ENCODE measurements around the gene TSPAN7.

Gene TSPAN7

DNA sequence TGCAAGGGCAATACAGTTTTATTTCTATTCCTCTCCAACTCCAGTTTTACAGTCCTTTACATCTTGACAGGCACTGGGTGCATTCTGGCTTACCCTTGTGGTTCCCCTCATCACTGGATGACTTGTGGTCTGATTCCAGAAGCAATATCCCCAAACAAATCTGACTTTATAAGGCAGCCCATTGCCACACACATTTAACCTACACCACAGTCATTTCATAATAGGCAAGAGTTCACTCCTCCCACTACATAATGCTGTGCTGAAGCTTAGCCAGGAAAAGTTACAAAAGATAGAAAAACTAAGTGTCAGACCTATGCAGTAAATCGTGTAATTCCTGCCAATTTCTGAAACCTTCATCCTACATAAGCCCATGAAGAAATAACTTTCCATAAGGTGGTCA lies 157.0 kb downstream of the TSPAN7 start:
- no peak overlapping the region for H3K9ac ChIP-seq
- no peaks in the 10 kb centered on the region for H3K36me3 ChIP-seq
- peaks cover 0 to 3% (median 0%) of the 10 kb centered on the region in 11 experiments; a peak in 2 of 22 replicates for H3K9me3 ChIP-seq (replicated peaks in 1 of 11)
- H3K4me1 ChIP-seq: no peaks in the 10 kb centered on the region
- no peak overlapping the region for H3K27ac ChIP-seq
- no peak for TF ChIP-seq Cebpa-rat (IDR thresholded peaks at IDR 0.05)
- no peak overlapping the region for H3K4me3 ChIP-seq
- H3K27me3 ChIP-seq: no peaks in the 10 kb centered on the region
- H3K4me2 ChIP-seq: no peak overlapping the region
- no peaks in the 10 kb centered on the region for H4K20me1 ChIP-seq

DNA sequence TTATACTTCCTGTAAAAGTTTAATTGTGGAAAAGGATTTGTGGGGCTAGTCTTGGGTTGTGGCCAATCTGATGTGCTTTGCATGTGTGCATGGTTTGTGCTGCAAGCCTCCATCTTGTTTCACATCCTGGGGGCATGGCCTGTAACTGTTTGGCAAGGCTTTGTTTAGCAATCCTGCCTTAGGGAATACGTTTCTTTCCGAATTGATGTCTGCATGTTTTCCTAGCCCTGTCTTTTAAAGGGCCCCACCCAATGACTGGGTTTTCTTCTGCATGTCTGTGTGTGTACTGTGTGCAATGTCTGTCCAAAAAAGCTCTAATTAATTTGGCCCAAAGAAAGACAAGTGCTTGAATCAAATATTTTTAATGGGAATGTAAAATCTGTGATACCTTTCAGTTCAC lies 165.3 kb downstream of the TSPAN7 start:
- TF ChIP-seq Cebpa-rat (IDR thresholded peaks at IDR 0.05): no peak
- no peaks in the 10 kb centered on the region for H4K20me1 ChIP-seq
- H3K27me3 ChIP-seq: no peaks in the 10 kb centered on the region
- H3K4me1 ChIP-seq: no peaks in the 10 kb centered on the region
- H3K36me3 ChIP-seq: no peaks in the 10 kb centered on the region
- H3K9ac ChIP-seq: no peak overlapping the region
- H3K4me2 ChIP-seq: no peak overlapping the region
- no peak overlapping the region for H3K4me3 ChIP-seq
- H3K27ac ChIP-seq: no peak overlapping the region
- H3K9me3 ChIP-seq (replicated peaks in 1 of 11): no peaks in the 10 kb centered on the region; a peak in 1 of 22 replicates

DNA sequence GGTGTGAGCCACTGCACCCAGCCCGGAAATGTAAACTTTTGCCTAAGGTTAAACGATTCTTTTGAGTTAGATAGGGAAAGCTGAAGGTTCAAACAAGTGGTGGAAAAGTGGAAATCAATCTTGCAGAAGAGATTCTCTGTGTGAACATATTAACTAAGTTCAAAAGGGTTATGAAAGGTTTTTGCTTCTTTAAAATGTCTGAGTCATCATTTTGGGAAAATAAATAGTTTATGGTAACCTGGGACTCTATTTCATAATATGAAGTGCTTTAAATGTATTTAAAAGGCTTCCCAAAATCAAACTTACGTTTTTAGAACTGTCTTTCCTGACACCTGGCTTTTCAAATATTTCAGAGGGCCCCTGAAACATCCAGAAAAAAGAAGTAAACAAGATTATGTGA lies 166.3 kb downstream of the TSPAN7 start:
- no peak overlapping the region for H3K4me3 ChIP-seq
- no peaks in the 10 kb centered on the region; a peak in 1 of 22 replicates for H3K9me3 ChIP-seq (replicated peaks in 1 of 11)
- no peaks in the 10 kb centered on the region for H3K36me3 ChIP-seq
- H3K4me2 ChIP-seq: no peak overlapping the region
- TF ChIP-seq Cebpa-rat (IDR thresholded peaks at IDR 0.05): no peak
- no peaks in the 10 kb centered on the region for H3K4me1 ChIP-seq
- no peak overlapping the region for H3K27ac ChIP-seq
- H3K27me3 ChIP-seq: no peaks in the 10 kb centered on the region
- H4K20me1 ChIP-seq: no peaks in the 10 kb centered on the region
- no peak overlapping the region for H3K9ac ChIP-seq

DNA sequence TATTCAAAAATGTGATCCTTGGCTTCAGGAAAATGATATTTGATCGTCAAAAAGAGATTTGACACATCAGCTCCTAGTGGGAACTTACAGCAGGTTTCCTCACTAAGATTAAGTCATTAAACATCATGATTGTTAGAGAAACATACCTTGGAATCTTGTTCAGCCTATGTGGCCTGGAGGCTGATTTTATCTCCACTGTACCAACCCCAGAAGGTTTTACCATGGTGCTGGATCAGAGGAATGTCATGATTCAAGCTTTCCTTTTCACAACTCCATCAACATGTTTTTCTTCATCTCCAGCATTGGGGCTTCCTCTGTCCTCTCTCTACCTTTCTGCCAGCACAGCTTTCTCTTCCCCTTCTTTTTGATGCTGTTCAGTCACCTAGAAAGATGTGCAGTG lies 171.5 kb downstream of the TSPAN7 start:
- no peaks in the 10 kb centered on the region for H3K9me3 ChIP-seq (replicated peaks in 1 of 11)
- no peak overlapping the region for H3K4me3 ChIP-seq
- no peak overlapping the region for H3K4me2 ChIP-seq
- no peaks in the 10 kb centered on the region for H4K20me1 ChIP-seq
- no peaks in the 10 kb centered on the region for H3K36me3 ChIP-seq
- H3K4me1 ChIP-seq: peaks cover 0 to 4% (median 0%) of the 10 kb centered on the region in 10 experiments; a peak in 1 of 20 replicates
- H3K9ac ChIP-seq: no peak overlapping the region
- no peak for TF ChIP-seq Cebpa-rat (IDR thresholded peaks at IDR 0.05)
- no peak overlapping the region for H3K27ac ChIP-seq
- H3K27me3 ChIP-seq: no peaks in the 10 kb centered on the region
